HG03139 (cell line): Measurements from ENCODE around the gene ADCY9.
"Not testable (repeated sequence)": the region's sequence is repeated elsewhere in the genome, so short reads cannot be mapped to it uniquely, and the experiment has no call there.

Experiments used
- ATAC-seq: cut with Tn5 transposase; IDR thresholded peaks from one replicate; pipeline ENCODE4 v1.9.1; 2021; ENCODE audit not compliant: unreplicated experiment

ADCY9 gene

DNA sequence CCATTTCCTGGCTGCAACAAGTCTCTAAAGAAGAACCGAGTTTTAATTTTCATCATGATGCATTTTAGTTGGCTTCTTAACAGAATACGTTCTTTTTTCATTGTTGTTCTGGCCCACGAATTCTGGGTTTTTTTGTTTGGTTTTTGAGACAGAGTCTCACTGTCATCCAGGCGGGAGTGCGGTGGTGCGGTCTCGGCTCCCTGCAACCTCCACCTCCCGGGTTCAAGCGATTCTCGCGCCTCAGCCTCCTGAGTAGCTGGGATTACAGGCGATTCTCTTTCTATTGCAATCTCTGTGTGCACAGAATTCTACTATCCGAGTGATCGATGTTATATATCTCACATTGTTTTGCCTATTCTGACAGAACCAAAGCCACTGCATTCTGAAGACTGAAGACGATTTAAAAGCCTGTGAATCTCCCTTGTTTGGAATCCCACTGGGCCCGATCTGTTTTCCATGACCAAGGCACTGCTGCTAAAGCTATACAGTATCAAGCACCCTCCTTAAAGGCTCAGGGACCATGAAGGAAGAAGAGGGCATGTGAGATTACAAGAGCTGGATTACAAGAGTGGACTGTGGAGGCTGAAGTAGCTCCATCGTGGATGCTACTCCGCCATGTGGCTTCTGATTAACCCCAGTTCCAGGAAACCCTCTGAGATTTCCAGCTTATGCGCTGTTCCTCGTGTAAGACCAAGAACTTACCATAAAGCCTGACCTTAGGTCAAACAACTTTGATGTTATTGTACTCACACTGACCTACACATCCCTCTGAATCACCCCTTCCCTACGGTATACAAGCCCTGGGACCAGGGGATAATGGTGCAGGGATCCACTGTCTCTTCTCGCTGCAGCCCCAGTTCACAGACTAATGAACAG is 44.3 kb downstream of the ADCY9 start:
- no peak for ATAC-seq

DNA sequence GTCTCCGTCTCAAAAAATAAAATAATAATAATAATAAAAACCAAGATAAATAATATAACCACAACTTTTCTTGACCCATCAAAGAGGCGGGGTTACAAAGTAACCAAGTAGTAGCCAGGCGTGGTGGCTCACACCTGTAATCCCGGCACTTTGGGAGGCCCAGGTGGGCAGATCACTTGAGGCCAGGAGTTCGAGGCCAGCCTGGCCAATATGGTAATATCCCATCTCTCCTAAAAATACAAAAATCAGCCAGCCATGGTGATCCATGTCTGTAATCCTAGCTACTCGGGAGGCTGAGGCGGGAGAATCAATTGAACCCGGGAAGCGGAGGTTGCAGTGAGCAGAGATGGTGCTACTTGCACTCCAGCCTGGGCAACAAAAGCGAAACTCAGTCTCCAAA is 45.3 kb downstream of the ADCY9 start:
- ATAC-seq: no peak

DNA sequence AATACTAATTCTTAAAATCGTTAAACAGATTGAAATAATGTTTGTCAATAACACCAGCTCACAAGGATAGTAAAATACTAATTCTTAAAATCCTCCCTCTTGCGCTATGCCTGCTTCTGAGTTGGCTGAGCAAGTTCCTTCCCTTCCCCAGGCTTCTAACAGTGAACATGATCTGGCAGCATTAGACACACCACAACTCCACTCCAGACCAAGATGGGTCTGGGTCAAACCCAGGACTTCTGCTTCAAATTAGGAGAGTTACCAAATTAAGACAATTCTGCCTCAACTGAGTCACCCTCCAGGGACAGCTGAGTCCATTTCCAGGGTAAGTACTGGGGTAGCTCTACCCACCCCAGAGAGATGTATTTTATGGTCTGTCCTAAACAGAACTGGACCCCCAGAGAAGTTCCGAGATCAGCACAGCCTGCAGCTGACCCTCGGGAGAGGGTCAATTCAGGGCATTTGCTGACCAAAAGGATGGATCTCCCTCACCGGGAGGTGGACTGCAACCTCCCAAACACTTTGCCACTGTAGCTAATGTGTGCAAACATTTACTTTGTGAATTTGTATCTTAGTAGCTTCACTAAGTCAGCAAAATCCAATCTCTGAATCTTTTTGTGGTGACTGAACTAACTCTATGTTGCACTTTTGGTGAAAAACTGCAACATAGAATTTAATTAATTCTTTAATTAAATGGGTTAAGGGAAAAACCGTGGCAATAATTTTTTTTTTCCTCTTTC is 48.8 kb downstream of the ADCY9 start:
- ATAC-seq: no peak

DNA sequence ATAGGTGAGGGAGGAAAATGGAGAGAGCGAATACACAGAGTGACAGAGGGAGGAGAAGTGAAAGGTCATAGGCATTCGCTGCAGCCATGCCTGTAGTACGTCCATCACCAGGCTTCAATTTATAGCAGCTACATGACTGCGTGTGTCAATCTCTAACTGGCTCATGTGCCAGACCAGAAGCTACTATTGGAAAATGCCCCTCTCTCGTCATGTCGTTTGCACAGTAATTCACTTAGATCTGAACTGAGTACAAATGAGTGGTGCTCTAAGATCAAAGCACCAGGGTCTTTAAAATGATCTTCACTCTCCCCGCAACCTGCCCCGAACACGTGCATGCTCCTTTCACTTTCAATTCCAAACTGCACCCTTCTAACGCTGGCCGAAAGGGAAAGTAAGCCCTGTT is 51.3 kb downstream of the ADCY9 start:
- ATAC-seq: no peak

DNA sequence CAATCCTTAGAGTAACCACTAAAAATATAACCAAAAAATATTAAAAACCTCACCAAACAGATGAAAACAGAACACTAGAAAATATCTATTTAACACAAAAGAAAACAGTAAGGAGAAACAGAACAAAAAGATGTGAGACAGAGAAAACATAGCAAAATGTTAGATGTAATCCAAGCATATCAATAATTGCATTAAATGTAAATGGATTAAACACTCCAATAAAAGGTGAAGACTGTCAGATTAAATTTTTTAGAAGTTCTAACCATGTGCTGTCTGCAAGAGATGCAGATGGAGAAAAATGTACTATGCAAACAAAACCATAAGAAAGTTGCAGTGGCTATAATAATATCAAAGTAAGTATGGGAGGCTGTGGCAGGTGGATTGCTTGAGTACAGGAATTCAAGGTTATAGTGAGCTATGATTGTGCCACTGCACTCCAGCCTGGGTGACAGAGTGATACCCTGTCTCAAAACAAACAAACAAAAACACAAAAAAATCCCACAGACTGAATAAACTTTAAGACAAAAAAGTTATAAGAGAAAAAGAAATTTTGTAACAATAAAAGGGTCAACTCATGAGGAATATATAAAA is 53.9 kb downstream of the ADCY9 start:
- ATAC-seq: no peak

DNA sequence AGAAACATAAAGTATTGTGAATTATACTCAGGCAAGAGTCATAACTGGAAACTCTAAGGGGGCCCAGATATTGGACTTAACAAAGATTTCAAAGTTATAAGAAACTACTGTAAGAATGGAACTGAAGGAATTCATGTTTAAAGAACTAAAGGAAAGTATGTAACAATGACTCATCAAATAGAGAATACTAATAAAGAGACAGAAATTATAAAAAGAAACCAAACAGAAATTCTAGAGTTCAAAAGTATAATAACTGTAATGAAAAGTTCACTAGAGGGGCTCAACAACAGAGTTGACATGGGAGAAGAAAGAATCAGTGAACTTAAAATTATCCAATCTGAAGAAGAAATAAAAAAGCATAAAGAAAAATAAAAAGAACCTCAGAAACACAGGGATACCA is 55.4 kb downstream of the ADCY9 start:
- no peak for ATAC-seq

DNA sequence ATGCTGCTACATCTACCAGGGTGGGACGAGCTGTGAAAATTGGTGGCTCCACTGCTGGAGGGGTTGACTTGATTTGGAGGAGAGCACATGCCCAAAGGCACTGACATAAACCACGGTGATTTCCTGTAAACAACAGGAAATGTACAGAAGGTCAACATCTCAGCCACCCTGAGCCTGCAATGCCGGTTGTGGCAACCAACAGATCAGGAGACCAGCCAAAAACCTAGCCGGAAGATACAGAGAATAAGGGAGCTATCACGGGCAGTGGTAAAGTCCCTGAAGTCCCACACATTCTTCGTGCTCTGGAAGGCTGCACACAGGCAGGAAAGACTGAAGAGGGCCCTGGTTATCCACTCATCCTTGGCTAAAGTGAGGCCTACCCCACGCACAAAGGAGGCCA is 56.2 kb downstream of the ADCY9 start:
- ATAC-seq: no peak

DNA sequence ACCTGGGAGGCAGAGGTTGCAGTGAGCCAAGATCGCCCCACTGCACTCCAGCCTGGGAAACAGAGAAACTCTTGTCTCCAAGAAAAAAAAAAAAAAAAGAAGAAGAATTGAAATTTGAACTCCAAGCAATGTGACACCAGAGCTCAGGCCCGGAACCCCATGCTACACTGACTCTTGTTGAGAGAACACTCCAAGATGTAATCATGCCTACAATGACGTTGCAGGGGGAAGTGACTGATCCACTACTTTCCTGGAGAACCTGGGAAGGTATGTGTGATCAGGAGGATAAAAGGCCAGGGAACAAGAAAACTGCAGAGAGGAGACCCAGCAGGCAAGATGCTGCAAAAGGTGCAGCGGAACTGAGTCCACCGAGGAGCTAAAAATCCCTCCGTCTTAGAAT is 57.9 kb downstream of the ADCY9 start:
- ATAC-seq: no peak

DNA sequence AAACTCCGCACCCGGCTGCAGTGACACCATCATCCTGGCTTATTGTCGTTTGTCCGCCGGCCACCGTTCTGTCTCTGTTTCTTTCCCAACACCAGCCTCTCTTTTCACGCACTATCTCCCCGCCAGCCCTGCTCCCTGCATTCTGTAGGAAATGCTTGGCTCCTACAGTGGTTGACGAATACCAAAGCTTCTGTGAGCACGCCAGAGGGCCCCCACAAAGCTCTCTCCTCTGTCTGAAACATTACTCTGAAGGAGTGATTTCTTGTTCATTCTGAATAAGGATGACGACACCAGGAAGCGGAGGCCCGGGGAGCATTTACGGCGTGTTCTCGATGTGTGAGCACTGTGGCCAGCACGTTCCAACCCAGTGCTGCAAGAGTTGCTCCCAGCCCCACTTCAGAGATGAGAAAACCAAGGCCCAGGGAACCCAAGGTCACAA is 58.8 kb downstream of the ADCY9 start:
- no peak for ATAC-seq

DNA sequence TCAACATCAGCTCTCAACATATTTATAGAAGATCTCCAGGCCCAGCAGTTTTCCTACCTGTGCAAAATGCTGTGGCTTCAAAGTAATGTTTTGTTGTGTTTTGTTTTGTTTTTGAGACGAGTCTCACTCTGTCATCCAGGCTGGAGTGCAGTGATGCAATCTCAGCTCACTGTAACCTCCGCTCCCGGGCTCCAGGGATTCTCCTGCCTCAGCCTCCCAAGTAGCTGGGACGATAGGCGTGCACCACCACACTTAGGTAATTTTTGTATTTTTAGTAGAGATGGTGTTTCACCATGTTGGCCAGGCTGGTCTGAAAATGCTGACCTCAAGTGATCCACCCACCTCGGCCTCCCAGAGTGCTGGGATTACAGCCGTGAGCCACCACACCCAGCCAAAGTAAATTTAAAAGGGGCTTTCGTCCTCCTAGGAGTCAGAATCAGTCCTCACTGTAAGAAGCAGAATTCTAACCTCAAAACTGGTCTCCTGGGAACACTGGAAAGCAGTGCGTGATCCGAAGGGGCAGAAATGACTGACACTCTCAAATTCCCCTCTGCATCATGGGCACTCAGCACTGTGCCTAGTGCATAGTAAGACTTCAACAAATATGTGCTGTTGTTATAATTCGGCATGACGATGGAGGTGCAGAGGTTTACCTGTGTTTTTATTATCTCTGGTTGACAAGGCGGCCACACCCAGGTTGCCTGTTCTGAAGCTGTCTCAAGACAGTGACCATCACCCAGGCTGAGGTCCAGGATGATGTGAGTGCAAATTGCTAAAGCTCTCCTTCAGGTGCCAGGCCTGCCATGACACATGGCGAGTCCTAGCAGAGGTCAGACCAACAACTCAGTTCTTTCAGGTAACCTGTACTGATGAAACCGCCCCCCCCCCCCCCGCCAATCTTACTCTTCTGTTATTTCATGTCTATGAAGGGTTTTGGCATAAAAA is 59.8 kb downstream of the ADCY9 start:
- ATAC-seq: no peak

DNA sequence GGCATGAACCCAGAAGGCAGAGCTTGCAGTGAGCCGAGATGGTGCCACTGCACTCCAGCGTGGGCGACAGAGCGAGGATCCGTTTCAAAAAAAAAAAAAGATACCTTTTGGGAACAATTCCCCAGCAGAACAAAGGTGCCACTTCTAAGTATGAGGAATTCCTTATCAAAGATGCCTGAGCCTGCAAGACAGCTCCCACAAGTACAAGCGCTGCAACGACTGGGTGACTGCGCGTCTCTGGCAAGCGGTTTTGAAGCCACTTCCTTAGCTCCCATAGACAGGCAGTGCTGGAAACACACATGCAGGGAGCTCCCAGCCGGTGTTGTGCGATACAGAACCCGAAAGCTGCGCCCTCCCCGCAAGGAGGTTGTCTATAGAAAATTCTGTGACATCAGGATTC is 60.5 kb downstream of the ADCY9 start:
- no peak for ATAC-seq

DNA sequence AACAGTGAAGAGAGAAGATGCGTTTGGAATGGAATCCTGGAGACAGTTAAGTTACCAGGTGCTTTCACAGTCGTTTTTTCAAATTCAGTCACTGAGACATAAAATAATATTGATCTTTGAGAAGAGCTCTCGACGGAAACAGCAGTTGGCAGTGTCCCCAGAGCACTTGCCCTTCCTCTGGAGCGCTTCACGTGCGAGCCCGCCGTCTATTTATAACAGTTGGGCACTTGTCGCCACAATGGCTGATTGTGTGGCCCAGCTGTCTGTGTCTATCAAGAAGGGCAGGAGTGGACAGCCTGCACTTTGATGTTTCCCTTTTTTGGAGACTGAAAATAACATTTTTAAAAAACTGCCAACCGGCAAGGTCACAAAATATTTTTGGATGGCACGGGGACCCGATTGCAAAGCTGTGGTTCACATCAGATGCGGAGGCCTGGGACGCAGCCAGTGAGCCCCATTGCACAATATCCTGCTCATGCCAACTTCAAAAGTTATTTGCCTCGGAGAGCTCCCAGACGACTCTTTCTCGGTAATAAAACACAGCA is 62.9 kb downstream of the ADCY9 start:
- ATAC-seq: no peak

DNA sequence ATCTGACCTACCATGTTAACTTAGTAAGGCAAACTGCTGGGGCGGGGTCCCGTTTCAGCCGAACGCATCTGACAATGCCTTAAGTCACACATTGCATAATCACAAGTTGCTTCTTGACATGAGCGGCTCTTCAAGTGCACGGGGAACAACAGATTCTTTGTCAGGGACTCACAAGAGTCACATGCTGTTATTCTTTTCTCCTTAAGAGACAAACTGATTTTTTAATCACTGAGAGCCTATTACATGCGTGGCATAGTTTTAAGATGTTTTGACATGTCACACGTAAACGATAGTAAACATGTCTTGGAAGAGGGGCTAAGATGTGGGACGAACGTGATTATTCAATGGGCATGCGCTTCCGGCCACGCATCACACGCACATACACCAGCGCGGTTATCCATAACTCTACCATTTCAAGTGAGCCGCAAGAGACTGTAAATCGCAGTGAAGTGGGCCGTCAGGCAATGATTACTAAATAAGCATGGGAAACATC is 63.4 kb downstream of the ADCY9 start:
- no peak for ATAC-seq

DNA sequence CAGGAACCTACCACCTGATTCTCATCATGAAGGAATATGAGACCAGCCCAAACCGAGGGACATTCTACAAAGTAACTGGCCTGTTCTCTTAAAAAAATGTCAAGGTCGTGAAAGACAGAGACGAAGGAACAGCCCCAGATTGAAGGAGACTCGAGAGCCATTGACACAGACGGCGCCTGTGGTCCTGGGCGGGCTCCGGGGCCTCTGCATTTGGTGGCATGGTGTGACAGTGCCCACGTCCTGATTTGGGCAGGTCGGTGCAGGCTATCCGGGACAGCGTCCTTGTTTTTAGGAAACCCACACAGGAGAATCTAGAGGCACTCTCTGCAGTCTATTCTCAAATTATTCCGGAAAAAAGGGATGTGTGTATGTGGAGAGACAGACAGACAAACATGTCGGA is 64.1 kb downstream of the ADCY9 start:
- ATAC-seq: no peak

DNA sequence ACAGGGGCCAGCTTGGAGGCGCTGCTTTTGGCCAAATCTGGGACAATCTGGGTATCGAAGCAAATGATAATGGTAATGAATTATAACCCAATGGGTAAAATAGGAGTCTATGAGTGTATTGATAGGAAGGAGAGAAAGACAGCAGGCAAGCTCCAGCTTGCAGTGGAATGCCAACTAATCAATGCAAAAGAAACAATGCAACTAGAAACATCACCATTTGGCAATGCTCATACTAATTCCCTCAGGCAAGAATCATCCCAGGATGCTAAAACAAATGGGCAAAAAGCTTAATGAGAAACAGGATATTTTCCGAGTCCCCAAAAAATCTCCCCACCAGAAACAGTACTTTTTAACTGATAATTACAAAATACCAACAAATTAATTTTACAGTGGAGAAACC is 64.7 kb downstream of the ADCY9 start:
- no peak for ATAC-seq

DNA sequence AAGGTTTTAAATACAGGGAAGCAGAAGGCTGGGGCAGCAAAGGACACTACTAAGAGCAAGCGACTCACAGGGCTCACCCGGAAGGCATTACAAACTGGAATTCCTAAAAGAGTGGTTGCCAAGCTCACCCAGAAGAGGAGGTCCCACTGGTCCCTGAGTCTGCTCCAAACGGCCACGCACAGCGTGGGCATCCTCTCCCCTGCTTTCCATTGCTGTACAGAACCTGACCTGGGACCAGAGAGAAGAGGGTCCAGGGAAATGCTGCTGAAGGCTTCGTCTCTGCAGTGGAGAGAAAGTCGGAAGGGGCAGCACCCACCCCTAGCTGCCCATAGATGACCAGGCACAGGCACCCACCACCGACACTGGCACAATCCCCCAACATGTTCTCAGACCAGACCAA is 67.2 kb downstream of the ADCY9 start:
- no peak for ATAC-seq

DNA sequence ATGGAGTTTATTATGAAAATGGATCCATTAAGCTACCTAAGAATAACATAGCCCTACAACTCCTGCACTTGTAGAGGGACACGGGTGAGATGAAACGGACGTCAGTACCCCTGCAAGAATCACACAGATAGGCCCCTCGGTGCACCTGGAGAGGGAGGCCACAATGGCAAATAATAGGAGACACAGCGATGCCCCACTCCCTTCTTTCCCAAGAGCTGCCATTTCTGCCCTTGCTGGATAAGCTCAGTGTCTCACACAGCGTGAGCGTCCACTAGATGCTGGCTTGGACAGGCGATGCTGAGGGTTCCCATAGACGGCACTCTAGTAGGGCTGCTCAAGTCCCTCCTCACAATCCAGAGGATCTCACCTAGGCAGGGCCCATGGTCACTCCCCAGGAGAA is 67.8 kb downstream of the ADCY9 start:
- ATAC-seq: no peak

DNA sequence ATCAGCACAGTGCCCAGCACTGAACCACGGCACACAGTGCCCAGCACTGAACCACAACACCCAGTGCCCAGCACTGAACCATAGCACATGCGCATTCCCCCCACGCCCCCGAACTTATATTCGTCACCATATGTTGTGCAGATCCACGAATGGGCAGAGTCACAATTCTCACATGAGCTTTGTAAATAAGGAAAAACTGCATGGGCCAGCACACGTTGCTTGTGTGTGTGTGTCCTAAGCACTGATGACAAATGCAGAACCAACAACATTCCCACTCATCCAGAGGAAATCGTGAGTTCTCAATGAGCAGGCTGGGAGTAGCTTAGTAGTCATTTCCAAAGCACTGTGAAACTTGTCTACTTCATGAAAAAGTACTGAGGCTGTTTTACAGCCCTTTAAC is 70.0 kb downstream of the ADCY9 start:
- no peak for ATAC-seq

DNA sequence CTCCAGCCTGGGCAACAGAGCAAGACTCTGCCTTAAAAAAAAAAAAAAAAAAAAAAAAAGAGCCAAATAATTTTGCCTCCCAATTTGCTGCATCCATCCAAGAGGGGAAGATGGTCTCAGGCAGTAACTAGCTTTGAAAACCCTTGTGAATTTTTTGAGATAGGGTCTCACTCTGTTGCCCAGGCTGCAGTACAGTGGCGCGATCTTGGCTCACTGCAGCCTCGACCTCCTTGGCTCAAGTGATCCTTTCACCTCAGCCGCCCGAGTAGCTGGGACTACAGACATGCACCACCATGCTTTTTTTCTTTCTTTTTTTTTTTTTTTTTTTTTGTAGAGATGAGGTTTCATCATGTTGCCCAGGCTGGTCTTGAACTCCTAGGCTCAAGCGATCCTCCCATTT is 70.7 kb downstream of the ADCY9 start:
- not testable (repeated sequence) for ATAC-seq

DNA sequence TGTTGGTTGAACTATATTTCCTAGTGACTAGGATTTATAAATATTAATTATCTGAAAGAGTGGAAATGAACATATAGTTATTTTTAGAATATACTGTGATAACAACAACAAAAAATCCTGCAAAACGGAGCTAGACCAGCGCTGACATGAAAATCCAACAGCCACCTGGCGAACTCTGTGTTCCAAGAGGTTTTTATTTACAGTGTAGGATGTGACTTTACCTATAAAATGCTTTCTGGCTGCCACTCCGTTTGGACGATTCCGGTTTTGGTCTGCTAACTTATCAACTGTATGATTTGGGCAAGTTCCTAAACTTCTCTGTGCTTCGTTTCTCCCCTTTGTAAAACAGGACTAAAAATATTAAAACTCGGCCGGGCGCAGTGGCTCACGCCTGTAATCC is 73.7 kb downstream of the ADCY9 start:
- ATAC-seq: no peak
